GM18867 (cell line): Measurements from ENCODE around the gene PELI2.

Experiments
- ATAC-seq: cut with Tn5 transposase; IDR thresholded peaks from one replicate; pipeline ENCODE4 v1.9.1; 2021; ENCODE audit warnings: mild to moderate bottlenecking, moderate library complexity; ENCODE audit not compliant: unreplicated experiment

The PELI2 gene, protein sequence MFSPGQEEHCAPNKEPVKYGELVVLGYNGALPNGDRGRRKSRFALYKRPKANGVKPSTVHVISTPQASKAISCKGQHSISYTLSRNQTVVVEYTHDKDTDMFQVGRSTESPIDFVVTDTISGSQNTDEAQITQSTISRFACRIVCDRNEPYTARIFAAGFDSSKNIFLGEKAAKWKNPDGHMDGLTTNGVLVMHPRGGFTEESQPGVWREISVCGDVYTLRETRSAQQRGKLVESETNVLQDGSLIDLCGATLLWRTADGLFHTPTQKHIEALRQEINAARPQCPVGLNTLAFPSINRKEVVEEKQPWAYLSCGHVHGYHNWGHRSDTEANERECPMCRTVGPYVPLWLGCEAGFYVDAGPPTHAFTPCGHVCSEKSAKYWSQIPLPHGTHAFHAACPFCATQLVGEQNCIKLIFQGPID

DNA sequence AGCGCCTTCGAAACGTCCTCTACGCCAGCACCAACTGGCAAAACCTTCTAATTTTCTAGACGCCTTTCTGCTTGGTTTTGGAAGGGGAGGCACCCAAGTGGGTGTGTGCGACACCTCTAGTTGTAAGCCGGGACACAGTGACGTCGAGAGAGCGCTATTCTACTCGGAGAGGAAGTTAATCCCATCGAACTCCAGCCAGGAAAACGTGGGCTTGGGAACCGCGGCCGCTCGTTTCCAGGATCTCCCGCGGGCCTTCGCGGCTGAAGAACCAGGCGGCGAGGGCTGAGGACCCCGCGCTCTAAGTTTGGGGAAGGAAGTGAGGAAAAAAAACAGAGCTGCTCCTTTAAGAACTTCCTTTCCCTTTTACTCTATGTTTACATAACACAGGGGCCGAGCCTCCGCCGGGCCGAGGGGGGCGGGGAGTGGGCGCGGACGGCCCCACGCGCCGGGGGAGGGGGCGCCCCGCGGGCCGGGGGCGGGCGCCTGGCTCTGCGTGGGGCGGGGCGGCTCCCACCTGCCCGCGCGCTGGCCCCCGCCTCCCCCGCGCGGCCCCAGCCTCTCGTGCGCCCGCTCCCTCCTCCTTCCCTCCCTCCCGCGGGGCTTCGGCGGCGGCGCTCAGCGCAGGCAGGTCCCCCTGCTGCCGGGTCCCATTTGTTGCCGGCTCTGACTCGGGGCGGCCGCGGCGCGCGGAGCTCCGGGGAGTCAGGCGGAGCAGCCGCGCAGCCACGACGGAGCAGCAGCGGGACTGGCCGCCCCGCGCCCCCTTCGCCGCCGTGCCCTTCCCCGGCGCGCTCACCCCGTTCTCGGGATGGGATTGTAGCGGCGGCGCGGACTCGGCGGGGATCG, at the start of gene PELI2:
Gene PELI2 (plus strand): TSS at position 647 of the 846 bp plus-strand sequence. CDS start 250 bp downstream, outside the sequence.
- peak; percentile 88 for ATAC-seq

DNA sequence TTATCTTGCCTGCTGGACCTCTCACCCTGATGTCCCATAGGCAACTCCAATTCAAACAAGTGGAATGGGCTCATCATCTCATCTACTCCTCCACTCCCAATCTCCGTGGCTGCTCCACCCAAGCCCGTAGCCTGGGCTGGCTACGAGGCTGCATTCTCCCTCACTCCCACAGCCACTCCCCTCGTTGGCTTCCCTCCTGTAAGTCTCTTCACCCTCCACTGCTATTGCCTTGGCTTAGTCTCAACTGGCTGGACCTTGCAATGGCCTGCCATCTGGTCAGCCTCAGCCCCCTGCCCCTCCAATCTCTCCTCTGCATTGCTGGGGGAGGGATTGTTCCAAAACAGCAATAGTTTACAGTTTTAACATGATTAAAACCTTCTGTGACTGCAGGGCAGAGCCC, 44.4 kb upstream of the PELI2 start:
- ATAC-seq = no peak

DNA sequence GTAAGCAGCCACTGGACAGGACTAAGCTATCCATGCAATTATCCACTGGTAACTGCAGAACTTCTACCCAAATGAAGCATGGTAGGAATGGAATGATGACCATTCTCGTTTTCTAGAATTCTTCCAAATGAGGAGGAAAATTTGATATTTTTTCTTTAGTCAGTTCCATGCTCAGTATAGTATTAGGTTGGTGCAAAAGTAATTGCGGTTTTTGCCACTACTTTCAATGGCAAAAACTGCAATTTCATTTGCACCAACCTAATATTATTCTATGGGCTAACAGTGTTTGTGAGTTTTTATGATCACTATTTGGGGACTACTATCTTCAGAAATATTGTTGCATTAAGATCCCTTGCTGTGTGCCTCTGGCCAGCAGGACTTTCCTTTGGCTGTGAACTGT, 42.9 kb upstream of the PELI2 start:
- ATAC-seq = no peak

DNA sequence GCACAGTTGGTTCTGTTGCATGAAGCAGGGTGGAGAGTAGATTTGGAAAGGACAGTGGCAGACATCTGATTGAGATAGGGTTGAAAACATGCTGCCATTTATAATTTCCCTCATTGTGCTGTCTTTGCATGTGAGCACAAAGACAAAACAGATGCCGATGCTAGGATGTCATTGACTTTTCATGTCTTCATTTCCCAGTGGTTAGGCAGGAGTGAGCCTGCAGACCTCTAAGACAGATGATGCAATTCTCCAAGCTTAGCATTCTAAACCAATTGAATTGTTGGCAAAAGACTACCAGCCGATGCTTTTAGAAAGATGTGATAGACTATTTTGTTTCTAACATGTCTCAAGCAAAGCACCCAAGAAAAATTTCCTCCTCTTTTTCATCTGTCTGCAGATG, 37.1 kb upstream of the PELI2 start:
- no peak for ATAC-seq

DNA sequence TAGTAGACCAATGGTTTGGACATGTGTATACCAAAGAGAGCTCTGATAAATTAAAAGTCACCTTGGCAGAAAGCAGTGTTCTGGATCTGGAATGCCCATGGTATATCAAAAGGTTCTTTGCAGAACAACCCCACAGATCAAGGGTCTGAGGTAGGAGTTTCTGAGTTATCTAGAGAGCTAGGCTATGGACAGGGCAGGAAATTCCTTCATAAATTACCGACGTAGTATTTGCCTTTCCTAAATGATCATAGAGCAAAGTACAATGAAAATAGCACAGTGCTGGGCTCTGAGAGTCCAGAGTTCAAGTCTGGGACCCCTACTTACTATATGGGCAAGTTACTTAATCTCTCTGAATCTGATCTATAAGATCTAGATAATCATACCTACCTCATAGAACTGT, 35.3 kb upstream of the PELI2 start:
- ATAC-seq = no peak

DNA sequence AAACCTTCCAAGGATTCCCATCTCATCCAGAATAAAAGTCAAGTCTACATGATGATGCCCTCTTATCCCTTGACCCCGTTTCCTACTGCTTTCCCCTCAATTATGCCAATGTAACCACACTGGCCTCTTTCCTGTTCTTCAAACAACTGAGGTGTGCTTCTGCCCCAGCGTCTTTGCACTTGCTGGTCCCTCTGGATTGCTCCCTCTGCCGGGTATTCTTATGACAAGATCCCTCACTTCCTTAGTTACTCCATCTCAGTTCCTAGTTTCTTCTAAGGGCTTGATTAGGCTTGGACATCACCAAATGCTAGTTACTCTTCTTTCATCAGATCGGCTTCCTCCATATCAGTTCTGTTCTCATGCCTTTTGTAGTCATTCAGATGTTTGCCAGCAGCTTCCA, 32.7 kb upstream of the PELI2 start:
- no peak for ATAC-seq

DNA sequence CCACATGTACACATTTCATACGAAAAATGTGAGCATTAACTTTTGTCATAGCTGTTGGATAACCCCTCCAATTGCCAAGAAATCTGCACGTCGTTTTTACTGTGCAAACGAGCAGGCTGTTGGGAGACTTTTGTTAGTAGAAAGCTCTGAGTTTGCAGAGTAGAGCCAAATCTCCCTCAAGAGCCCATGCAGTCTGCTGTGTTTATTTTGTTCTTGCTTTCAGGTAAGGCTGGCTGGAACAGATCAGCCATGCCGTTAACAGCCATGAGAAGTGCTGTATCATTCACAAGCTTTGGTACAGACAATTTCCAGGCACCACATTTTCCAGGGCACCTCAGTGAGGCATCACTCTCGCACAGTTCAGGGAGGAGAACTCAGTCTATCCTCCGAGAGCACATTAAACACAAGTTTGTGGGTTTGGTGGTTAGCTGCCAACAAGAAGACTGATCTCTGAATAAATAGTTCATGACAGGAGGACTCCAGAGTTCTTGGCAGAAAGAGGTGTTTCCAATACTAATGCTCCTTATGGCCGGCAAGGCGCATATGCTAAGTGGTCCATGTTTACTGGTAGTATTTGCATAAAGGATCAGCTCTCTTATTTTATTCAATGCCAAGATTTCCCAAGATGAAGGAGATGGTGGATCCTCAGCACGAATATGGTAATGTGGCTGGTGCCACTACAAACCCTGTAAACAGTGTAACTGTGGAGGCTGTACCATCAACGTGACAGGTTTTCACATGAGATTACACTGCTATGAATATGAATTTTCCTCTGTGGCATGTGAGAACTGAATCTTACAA, 30.3 kb upstream of the PELI2 start:
- no peak for ATAC-seq

DNA sequence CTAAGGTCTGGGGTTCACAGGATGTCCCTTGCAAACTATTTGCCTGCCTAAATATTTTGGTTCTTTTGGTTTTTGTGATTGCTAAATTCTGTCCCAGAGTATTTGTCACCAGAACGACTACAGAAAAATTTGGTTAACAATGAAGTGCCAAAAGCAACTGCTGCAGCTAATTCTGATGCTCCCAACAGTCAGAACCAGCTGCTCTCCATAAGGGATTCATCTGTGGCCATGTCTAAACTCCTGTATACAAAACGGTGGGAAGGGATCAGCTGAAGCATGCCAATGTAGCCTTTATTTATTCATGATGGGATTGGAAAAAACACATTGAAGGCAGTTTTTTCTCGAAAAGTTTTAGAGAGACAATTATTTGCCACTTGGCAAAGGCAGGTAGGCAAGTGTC, 29.3 kb upstream of the PELI2 start:
- ATAC-seq = no peak

DNA sequence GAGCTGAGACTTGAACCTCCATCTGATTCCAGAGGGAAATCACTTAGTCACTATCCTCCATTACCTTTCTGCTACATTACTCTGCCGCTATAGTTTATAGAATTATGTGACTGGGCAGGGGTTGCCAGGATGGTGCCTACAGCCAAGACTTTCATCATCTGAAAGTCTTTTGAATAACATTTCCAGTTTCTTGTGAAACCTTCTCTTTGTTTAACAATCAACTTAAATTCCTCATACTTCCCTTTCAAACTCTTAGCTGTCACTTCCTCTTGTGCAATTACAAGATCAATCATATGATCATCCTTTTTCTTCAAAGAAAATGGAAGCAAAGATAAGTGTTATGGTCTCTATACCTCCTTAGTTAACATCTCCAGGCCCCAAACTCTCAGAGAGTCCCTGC, 25.4 kb upstream of the PELI2 start:
- ATAC-seq = no peak

DNA sequence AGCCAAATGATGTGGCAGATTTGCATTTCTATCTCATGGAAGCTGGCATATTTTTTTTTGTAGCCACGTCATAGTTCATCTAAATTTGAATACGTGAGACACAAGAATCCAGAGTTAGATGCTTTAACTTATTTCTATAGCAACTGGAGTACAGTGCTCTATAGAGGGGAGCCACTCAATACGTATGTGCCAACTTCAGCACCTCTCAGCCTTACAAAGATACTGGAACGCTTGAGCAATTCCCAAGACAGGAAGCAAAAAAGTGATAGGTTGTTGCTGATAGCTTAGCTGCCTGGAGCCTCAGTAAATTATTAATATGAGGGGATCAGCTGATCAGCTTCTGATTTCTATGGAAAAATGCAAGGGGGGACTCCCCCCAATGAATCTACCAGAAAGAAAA, 24.1 kb upstream of the PELI2 start:
- no peak for ATAC-seq

DNA sequence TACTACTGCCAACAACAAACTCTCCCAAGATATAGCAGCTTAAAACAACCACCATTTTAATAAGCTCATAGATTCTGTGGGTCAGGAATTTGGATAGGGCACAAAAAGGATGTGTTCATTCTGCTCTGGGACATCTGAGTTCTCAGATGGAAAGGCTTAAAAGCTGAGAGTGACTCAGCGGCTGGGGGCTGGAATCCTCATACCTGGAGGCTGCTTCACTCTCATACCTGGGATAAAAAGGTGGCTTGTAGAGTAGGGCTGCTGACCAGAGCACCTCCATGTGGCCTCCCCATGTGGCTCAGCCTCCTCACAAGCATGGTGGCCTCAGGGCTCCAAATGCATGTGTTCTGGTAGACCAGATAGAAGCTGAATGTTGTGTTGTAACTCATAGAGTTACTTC, 20.2 kb upstream of the PELI2 start:
- no peak for ATAC-seq

DNA sequence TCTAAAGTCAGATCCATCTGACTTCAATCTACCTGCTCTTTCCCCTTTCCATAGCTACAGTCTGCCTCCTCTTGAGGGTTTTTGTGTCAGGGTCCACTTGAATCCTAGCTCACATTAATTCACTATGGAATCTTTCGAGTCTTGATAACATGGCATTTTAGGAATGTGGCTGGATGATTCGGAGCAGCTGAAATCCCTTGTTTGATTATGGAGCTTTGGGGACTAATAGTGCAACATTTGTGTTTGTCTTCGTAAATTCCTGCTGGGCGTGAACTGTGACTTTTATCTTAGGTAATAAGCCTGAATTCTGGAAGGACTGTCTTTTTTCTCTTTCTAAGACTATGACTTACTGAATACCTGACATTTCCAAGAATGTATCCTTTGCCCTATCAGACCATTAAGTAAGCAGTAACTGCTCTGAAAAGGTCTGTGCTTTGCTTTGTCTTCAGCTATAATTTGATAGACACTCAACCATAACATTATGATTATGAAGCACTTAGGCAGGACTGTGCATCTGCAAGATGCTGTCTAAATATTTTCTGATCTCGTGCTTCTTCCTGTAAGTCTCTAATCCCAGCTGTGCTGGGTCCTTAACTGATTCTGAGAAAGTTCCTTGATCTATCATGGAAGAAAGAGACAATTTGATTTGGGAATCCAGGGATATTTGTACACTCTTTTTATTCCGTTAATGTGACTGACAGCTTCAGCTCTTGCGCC, 19.0 kb upstream of the PELI2 start:
- no peak for ATAC-seq

DNA sequence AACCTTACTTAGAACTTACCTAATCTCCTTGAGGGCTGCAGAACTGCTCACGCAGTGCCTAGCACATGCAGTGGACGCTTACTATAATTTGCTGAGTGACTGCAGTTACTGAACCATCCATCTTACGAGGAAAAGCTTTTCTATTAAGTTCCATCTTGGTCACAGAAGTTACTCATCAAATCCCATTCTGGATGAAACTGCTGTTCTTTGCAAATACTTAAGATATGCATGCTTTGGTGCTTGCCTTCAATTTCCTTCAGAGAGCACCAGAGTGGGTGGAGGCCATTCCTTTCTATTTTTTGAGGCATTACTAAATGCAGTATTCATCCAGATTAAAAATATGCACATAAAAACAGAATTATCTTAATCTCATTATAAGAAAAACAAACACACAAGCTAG, 17.7 kb upstream of the PELI2 start:
- ATAC-seq = no peak

DNA sequence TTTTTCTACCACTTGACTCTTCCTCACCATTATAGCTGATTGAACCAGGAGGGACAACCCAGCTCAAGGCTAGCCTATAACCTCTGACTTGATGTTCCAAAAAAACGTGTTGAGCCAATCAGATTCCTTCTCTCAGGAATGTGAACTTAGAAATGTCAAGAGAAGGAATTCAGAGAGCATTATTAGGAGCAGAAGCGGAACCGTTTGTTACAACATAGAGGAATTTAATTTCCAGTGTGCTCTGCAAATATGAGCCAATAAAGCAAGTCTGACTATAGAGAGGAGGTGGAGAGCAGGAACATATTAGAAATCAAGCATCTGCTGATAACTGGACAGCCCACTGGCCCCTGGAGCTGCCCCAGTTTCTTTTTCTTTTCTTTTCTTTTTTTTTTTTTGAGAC, 15.3 kb upstream of the PELI2 start:
- no peak for ATAC-seq

DNA sequence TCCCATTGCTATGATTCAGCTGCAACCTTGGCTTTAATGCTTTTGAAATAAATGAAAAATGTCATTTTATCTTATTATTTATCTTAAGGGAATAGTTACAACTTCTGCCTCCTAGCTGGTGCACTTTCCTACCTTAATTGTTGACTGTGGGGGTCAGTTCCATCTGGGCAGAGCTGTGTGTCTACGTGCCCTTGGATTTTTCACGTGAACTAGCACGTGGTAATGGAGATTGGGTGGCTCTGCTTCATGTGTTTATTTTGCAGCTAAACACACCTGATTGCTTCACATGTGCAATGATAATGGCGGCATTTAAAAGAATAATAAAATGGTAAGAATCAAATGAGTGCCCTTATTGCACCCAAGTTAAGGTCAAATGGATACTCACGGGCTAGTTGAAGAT, 10.6 kb upstream of the PELI2 start:
- no peak for ATAC-seq

DNA sequence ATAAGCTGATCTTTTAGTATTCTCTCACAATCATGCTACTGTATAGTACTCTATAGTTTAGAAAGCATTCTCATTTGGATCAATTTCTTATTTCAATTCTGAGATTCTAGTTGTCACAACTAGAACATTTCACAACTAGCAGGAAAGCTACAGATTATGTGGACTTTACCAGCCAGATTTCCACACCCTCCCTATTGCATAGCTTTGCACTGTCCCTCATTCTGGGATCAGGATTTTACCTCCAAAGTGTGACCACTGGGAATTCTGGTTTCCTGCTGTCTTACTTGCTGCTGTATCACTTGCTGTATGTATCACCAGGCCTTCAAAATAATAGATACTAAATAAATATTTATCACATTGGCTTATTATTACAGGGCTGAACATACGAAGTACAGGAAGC, 10.2 kb upstream of the PELI2 start:
- ATAC-seq = no peak

DNA sequence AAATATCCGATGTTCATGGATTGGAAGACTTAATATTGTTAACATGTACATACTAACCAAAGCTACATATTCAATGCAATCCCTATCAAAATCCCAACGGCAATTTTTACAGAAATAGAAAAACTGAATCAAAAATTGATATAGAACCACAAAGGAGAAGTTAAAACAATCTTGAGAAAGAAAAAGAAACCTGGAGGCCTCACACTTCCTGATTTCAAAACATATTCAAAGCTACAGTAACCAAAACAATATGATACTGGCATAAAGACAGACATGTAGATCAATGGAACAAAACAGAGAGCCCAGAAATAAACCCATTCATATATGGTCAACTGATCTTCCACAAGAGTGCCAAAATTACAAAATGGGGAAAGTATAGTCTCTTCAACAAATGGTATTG, 5.4 kb upstream of the PELI2 start:
- ATAC-seq = no peak

DNA sequence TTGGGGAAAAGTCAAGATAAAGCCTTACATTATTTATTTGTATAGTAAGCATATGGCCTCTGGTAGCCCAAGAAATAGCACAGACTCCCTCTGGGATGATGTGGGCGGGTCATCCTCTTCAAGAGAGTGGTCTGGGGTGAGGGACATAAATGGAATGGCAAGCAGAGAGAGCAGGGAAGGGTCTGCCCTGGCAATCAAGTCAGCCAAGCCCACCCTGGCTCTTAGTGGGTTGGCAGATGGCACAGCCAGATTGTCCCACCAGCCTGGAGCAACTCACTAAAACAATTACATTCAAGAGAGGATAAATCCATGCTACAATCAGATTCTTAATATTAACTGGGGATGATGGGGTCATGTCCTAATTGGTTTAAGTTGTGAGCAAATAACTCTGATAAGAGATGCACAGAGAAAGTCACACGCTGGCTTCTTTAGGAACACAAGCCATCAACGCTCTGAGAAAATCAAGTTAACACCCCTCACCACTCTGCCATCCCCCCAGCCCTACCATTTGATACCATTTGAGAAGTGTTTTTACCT, 2.8 kb upstream of the PELI2 start:
- ATAC-seq = no peak

DNA sequence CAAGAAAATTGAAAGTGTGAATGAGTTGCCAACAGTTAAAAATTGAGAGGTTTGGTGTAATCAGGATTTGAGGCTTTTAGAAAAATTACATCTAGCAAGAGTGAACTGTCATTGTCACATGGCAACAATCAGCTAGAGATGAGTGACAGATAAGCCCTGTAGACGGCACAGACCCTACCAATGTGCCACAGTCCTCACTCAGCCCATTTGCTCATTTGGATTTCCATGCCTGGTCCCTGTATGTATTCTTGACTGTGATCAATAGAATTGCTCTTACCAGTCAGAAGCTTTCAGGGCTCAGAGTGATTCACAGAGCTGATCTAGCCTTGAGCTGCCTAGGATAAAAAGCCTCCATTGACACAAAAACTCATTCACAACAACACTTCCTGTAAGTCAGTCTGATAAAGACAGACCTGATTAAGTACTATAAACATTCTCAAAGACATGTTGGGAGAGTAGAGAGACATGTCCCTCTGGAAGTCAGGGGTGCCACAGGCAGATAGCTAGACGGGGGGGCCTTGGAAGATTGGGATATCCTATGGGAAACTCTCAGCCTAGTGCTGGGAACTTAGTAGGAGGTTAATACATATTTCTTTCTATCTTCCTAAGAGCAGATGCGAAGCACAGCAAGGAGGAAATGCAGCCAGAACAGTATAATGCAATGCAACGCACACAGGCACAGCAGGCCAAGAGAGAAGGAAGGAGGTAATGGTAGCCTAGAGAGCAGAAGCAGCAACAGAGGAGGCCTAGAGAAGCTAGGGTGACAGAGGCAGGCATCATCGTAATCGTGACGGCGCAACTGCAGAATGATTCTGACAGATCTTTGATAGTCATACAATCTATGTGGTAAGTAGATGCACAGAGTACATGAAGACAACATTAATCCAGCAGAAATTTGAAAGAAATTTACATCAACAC, 2.0 kb upstream of the PELI2 start:
- ATAC-seq = no peak
